Activated CD4-positive, alpha-beta T cell treated with anti-CD3 and anti-CD28 coated beads for 36 hours (primary cell): ENCODE measurements around the gene SDCCAG8. TPM values are rescaled to one million over a fixed set of nuclear protein-coding genes. Genes with fewer than 3 reads are reported as not detected.

Source experiments
- ATAC-seq: fragments of 200-7000 bp; cut with Tn5 transposase; one replicate; pipeline ENCODE4 v1.10.0; 2021; ENCODE audit warnings: mild to moderate bottlenecking, moderate library complexity
- CTCF ChIA-PET: fragments of 350-600 bp; sonication (Branson Sonifier 250); formaldehyde crosslinking; loops from one replicate; lab custom pipeline; 2021; ENCODE audit warnings: antibody characterized with exemption; lab: Charles Lee
- POLR2A ChIA-PET: fragments of 350-600 bp; sonication (Branson Sonifier 250); formaldehyde crosslinking; loops from one replicate; lab custom pipeline; 2021; ENCODE audit warnings: antibody characterized with exemption, inconsistent platforms; lab: Charles Lee
- DNase-seq: peaks from one replicate; pipeline ENCODE4 v3.0.0-alpha.2; 2020
- H3K27ac Mint-ChIP-seq: one replicate; pipeline ENCODE4 v1.8.0; 2021; ENCODE audit warnings: mixed read lengths
- H3K27me3 Mint-ChIP-seq: one replicate; pipeline ENCODE4 v1.8.0; 2021; ENCODE audit warnings: mixed read lengths
- H3K36me3 Mint-ChIP-seq: one replicate; pipeline ENCODE4 v1.8.0; 2021; ENCODE audit warnings: low read depth, mixed read lengths
- H3K4me1 Mint-ChIP-seq: one replicate; pipeline ENCODE4 v1.8.0; 2021; ENCODE audit warnings: mixed read lengths
- H3K4me3 Mint-ChIP-seq: one replicate; pipeline ENCODE4 v1.8.0; 2021; ENCODE audit warnings: mild to moderate bottlenecking, moderate library complexity, mixed read lengths
- H3K9me3 Mint-ChIP-seq: one replicate; pipeline ENCODE4 v1.8.0; 2021; ENCODE audit warnings: low read depth, mixed read lengths
- intact Hi-C, 2 experiments: fragments of 100-400 bp; cut with DNase I in 1 of 2; cut with micrococcal nuclease in 1 of 2; formaldehyde crosslinking; loops; one replicate each; pipeline versions ENCODE4 v1.14.2 to v1.15.1; 2022 to 2024; cut with DNase I, micrococcal nuclease
- total RNA-seq, 2 experiments: library from RNA; stranded (reverse); gene quantifications; one replicate each; pipeline ENCODE4 v1.2.3, GENCODE V29; 2021

SDCCAG8 gene
- total RNA-seq, 2 experiments from 2014 or later: 26.4 to 26.5 TPM

DNA sequence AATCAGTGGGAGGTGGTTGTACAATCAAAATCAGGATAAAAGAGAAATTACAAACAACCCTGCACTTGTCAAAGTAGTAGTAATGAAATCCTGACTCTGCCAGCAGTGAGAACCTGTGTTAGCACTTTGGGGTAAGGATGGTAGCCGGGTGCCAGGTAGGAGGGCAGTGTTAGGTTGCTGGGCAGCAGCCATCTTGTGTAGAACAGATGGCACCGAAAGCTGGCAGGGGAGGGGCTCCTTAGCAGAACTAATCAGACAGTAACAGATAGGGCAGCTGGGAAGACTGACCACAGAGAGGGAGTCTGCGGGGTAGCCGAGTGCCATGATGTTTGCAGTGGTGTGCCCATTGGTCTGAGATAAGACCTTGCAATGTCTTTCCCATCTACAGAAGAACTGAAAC lies 137.3 kb downstream of the SDCCAG8 start:
- POLR2A ChIA-PET: no interaction called here
- intact Hi-C loops: no loop called here
- Mint-ChIP-seq H3K9me3 (no peaks in the 10 kb centered on the region), H3K4me3 (no peak overlapping the region), H3K27ac (no peak overlapping the region), H3K27me3 (no peaks in the 10 kb centered on the region), H3K36me3 (peaks cover 6% of the 10 kb centered on the region), H3K4me1 (peaks cover 7% of the 10 kb centered on the region)
- CTCF ChIA-PET: no interaction called here
- DNase-seq (no peak), ATAC-seq (no peak)

DNA sequence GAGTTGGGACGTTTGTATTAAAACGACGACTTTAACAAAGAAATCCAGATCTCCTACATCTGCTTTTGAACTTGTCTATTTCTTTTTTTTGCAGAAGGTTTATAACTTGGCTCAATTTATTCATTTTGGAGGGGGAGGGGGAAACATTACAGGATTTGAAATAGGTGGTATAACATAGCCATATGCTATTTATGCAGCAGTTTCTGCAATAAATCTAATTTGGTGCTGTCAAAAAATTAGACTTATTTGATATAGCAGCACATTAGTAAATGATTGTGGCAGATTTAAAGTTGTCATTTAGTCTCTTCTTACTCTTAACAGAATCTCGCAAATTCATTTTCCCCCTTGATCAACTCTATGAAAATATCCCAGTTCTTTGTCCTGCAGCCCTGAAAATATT lies 138.2 kb downstream of the SDCCAG8 start:
- no peaks in the 10 kb centered on the region for H3K9me3 Mint-ChIP-seq
- ChIA-PET POLR2A (no interaction called here), CTCF (no interaction called here)
- no peak overlapping the region for H3K4me3 Mint-ChIP-seq
- H3K27ac Mint-ChIP-seq: no peak overlapping the region
- intact Hi-C loops: no loop called here
- peaks cover 6% of the 10 kb centered on the region for H3K36me3 Mint-ChIP-seq
- no peak for DNase-seq
- H3K4me1 Mint-ChIP-seq: peaks cover 8% of the 10 kb centered on the region
- no peaks in the 10 kb centered on the region for H3K27me3 Mint-ChIP-seq
- no peak for ATAC-seq

DNA sequence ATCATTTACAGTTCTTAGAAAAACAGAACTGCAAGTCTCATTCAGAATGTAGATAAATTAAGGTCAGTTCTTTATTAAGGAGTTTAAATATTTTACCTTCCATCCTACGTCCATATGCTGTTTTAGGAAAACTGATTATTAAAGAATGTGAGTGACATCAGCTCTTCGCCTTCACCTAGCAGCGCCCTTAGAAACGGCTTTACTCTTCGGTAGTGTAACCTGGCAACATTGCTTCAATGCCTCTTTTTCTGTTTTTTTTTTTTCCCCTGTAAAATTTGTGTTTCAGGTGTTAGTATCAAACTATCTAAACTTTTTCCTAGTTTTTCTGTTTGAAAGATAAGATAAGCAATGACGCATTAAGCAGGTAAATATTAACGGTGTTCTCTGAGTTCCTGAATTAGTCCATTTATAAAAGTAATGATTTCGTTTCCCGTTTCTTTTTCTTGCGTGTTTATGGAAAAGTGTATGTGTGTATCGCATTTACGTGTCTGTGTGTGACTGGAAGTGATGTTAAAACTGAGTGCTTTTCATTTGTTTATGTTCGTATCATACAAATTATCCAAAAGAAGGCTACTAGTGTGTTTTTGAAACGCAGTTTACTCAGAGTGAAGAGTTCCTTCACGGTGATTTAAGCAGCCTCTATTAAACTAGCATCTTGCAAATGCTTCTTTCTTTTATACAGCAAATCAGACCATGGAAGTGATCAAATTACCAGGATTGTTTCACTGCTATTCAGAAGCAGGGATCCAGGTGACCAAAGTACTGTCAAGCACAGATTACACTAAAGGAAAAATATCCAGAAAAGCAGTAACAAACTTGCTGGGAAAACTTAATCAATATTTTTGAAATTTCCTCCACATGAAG lies 139.0 kb downstream of the SDCCAG8 start:
- POLR2A ChIA-PET: no interaction called here
- Mint-ChIP-seq H3K27ac (no peak overlapping the region), H3K27me3 (no peaks in the 10 kb centered on the region), H3K36me3 (peaks cover 4% of the 10 kb centered on the region), H3K9me3 (no peaks in the 10 kb centered on the region), H3K4me1 (peaks cover 8% of the 10 kb centered on the region), H3K4me3 (no peak overlapping the region)
- intact Hi-C loops: no loop called here
- CTCF ChIA-PET: no interaction called here
- ATAC-seq (no peak), DNase-seq (no peak)

DNA sequence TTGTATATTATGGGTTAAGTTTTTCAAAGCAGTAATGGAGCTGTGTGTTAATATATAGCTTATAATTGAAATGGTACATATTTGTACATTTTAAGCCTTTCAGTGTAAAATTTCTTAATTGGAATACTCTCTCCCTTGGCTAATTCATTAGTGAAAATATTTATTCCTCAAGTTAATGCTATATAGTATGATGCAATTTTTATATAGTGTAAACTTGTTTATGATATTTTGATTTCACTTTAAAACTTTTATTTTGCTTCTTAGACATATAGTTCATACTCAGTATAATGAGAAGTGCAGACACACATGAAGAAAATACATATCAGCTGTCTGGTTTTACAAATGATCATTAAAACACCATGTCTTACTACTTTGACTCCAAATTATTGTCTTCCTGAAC lies 140.6 kb downstream of the SDCCAG8 start:
- ATAC-seq (no peak), DNase-seq (no peak)
- ChIA-PET POLR2A (no interaction called here), CTCF (interaction anchor here (0.6 kb wide), 1 partner anchor 1303 kb away, joined by 3 read pairs; no protein-coding TSS in a partner anchor)
- H3K9me3 Mint-ChIP-seq: no peaks in the 10 kb centered on the region
- H3K4me1 Mint-ChIP-seq: peaks cover 2% of the 10 kb centered on the region
- H3K27ac Mint-ChIP-seq: no peak overlapping the region
- no peak overlapping the region for H3K4me3 Mint-ChIP-seq
- intact Hi-C loops: no loop called here
- no peaks in the 10 kb centered on the region for H3K27me3 Mint-ChIP-seq
- peaks cover 2% of the 10 kb centered on the region for H3K36me3 Mint-ChIP-seq

DNA sequence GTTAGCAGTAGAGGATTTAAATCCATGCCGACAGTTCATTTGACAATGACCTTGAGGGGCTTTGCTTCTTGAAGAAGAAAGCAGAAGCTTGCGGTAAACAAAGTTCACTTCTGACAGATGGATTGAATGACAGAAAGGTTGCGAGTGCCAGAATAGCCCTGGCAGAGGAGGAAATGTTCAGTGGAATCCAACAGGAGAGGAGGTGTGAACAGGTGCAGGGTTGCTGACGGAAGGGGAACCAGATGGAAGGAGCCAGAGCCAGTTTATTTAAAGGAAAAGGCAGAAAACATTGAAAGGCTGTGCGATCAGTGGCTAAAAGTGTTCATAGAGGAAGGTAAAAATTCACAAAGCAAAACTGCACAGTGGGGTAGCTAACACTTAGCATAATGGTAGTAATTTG lies 141.0 kb downstream of the SDCCAG8 start:
- intact Hi-C loops: no loop called here
- DNase-seq (no peak), ATAC-seq (no peak)
- no peak overlapping the region for H3K4me3 Mint-ChIP-seq
- peaks cover 2% of the 10 kb centered on the region for H3K36me3 Mint-ChIP-seq
- CTCF ChIA-PET: no interaction called here
- H3K9me3 Mint-ChIP-seq: no peaks in the 10 kb centered on the region
- no peaks in the 10 kb centered on the region for H3K27me3 Mint-ChIP-seq
- H3K4me1 Mint-ChIP-seq: peaks cover 2% of the 10 kb centered on the region
- H3K27ac Mint-ChIP-seq: no peak overlapping the region
- POLR2A ChIA-PET: no interaction called here

DNA sequence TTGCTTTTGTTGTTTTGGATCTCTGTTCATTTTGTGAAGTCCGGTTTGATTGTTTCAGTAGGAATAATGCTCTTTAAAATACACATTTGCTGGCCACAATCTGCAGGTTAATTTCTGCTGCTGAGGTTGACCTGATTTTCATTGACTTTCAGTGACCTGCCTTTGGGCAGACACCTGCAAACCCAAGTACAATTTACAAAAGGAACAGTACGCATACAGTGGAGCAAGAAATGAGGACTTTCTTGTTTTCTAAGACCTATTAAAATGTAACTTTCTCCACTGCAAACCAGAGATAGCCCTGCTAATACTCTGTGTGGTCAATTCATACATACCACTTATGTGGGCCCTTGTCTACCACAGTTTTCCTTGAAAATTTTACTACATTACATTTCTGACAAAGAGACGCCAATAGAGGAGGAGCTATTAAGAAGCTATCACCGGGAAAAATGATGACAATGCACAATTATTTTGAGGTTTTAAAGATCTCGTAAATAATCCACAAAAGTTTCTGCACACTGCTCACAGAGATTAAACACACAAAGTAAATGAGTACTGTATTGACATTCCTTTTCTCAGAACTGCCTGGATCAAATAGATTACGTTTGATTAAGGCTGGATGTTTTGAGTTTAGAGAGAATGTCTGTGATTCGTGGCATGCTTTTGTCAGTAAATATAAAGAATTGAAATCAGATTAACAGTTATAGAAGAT lies 141.9 kb downstream of the SDCCAG8 start:
- no peaks in the 10 kb centered on the region for H3K9me3 Mint-ChIP-seq
- H3K4me1 Mint-ChIP-seq: peaks cover 2% of the 10 kb centered on the region
- DNase-seq: no peak
- ChIA-PET CTCF (no interaction called here), POLR2A (no interaction called here)
- ATAC-seq: no peak
- no peak overlapping the region for H3K4me3 Mint-ChIP-seq
- no peak overlapping the region for H3K27ac Mint-ChIP-seq
- no peaks in the 10 kb centered on the region for H3K27me3 Mint-ChIP-seq
- H3K36me3 Mint-ChIP-seq: peaks cover 6% of the 10 kb centered on the region
- intact Hi-C loops: no loop called here

DNA sequence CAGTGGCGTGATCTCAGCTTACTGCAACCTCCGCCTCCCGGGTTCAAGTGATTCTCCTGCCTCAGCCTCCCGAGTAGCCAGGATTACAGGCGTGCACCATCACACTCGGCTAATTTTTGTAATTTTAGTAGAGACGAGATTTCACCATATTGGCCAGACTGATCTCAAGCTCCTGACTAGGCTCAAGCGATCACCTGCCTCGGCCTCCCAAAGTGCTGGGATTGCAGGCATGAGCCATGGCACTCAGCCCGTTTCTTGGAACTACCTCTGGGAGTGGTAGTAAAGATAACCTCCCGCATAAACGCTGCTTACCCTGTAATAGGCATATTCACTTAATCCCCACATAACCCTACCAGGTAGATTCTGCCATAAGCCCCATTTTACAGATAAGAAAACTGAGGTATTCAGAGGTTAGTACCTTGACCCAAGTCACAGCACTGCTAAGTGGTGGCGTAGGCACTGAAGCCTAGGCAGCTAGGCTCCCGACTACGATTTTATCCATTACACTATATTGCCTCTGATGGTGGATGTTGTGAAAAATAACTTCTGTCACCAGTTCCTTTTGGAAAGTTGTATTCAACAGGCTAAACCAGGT lies 143.8 kb downstream of the SDCCAG8 start:
- Mint-ChIP-seq H3K4me3 (no peak overlapping the region), H3K36me3 (peaks cover 4% of the 10 kb centered on the region)
- POLR2A ChIA-PET: no interaction called here

DNA sequence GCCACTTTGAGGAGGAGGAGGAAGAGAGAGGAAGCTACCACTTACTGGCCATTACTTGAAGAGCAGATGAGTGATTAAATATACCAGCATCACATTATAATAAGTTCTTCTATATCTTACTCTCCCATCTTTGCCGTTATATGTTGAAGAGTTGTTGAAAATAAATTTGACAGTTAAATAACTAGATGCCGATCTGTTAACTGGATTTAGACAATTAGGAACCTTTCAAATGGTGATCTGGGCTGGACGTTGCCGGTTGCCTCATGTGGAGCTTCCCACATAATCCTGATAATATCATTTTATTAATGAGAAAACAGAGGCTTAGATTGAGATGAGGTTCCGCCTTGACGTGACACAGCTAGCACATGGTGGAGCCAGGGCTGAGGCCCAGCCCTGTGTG lies 147.0 kb downstream of the SDCCAG8 start:
- H3K4me3 Mint-ChIP-seq: no peak overlapping the region
- H3K36me3 Mint-ChIP-seq: peaks cover 4% of the 10 kb centered on the region
- H3K4me1 Mint-ChIP-seq: peaks cover 12% of the 10 kb centered on the region
- ChIA-PET CTCF (no interaction called here), POLR2A (no interaction called here)
- intact Hi-C loops: loop anchor here in 1 of 2 experiments (10.0 kb wide), 1 partner anchor 342 kb away; no protein-coding TSS in a partner anchor
- no peak overlapping the region for H3K27ac Mint-ChIP-seq
- DNase-seq: no peak
- H3K9me3 Mint-ChIP-seq: no peaks in the 10 kb centered on the region
- ATAC-seq: no peak
- H3K27me3 Mint-ChIP-seq: no peaks in the 10 kb centered on the region

More for the DNA sequence above, 143.8 kb downstream of the SDCCAG8 start:
- H3K27me3 Mint-ChIP-seq: no peaks in the 10 kb centered on the region
- CTCF ChIA-PET: no interaction called here
- intact Hi-C loops: loop anchor here in 1 of 2 experiments (10.0 kb wide), 1 partner anchor 345 kb away; no protein-coding TSS in a partner anchor
- no peak for DNase-seq
- no peaks in the 10 kb centered on the region for H3K9me3 Mint-ChIP-seq
- H3K27ac Mint-ChIP-seq: no peak overlapping the region
- H3K4me1 Mint-ChIP-seq: peaks cover 2% of the 10 kb centered on the region
- no peak for ATAC-seq

DNA sequence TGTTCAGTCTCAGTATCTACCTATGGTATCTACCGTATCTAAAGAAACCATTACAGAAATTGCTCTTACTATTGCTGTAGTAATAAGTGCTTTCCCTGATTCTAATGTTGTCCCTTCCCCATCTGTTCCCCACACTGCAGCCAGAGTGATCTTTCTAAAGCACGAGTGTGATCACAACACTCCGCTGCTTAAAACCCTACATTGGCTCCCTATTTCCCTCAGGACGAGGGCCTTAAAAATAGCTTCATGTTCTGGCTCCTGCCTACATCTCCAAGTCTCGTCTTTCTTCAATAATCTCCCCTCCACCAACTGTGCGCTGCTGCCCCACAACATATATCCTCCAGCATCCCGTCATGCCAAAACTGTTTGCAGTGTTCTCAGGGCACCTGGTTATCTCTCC lies 150.6 kb downstream of the SDCCAG8 start:
- no peak overlapping the region for H3K27ac Mint-ChIP-seq
- intact Hi-C loops: loop anchor here in 1 of 2 experiments (10.0 kb wide), 1 partner anchor 338 kb away; no protein-coding TSS in a partner anchor
- POLR2A ChIA-PET: no interaction called here

DNA sequence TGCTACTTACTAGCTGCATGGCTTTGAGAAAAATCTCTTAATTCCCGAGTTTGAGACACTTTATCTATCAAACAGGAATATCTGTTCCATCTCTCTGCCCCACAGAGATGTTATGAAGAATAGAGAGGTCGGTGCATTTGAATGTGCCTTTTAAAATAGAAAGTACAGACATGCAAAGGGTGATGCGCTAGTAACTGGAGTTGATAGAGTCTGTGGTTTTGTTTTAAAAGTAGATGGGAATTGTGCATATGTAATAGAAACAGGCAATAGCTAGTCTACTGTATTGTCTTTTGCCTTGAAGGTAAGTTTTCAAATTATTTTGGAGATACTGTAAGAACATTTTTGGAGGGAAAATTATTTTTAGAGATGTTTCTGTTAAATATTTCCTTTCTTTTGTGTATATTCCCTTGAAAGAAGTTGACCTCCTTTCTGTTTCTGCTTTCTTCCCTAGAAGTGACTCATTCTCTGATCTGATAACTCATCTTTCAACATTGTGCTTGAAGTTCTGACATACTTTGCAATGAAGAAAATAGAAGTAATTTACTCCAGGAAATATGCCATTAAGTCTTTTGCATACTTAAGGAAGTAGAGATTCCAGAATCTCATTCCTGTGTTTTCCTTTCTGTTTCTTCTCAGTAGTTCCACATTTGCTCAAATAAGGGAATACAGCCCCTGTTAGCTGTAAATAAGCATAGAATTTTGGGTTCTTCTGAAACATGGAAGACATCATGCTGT lies 151.6 kb downstream of the SDCCAG8 start:
- Mint-ChIP-seq H3K4me3 (no peak overlapping the region), H3K27ac (no peak overlapping the region), H3K27me3 (no peaks in the 10 kb centered on the region), H3K4me1 (peaks cover 13% of the 10 kb centered on the region), H3K9me3 (no peaks in the 10 kb centered on the region), H3K36me3 (peaks cover 6% of the 10 kb centered on the region)
- intact Hi-C loops: loop anchor here (2.0 to 10.0 kb wide), 2 partner anchors 63 to 337 kb away; no protein-coding TSS in a partner anchor
- ATAC-seq (peak; percentile 42), DNase-seq (no peak)
- CTCF ChIA-PET: interaction anchor here (1.1 kb wide), 1 partner anchor 64 kb away, joined by 3 read pairs; no protein-coding TSS in a partner anchor
- POLR2A ChIA-PET: no interaction called here

More for the DNA sequence above, 150.6 kb downstream of the SDCCAG8 start:
- ATAC-seq: no peak
- DNase-seq: no peak
- Mint-ChIP-seq H3K27me3 (no peaks in the 10 kb centered on the region), H3K36me3 (peaks cover 6% of the 10 kb centered on the region), H3K9me3 (no peaks in the 10 kb centered on the region), H3K4me1 (peaks cover 13% of the 10 kb centered on the region), H3K4me3 (no peak overlapping the region)
- CTCF ChIA-PET: interaction anchor here (1.1 kb wide), 1 partner anchor 63 kb away, joined by 3 read pairs; no protein-coding TSS in a partner anchor

DNA sequence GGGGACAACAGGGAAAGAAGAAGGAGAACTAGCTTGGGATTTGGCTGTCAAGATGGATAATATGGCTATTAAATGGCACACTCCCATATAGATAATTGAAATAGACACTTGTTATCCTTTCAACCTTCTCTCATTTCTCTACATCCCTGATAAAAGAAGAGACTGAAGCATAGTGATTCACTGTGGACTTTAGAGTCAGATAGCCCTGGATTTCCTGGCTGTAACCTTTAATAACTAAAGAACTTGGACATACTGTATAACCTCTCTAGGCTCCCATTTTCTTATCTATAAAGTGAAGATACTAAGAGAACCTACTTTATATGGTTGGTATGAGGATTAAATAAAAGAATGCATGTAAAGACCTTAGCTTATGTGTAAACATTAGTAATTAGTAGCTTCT lies 152.6 kb downstream of the SDCCAG8 start:
- Mint-ChIP-seq H3K36me3 (peaks cover 3% of the 10 kb centered on the region), H3K4me1 (peaks cover 16% of the 10 kb centered on the region), H3K27ac (no peak overlapping the region), H3K9me3 (no peaks in the 10 kb centered on the region), H3K27me3 (no peaks in the 10 kb centered on the region), H3K4me3 (no peak overlapping the region)
- no peak for ATAC-seq
- POLR2A ChIA-PET: no interaction called here
- CTCF ChIA-PET: no interaction called here
- intact Hi-C loops: loop anchor here (2.0 to 10.0 kb wide), 2 partner anchors 64 to 336 kb away; no protein-coding TSS in a partner anchor
- DNase-seq: no peak
